Head of caudate nucleus (tissue), 42 donors: Measurements from ENCODE around the gene AKNAD1.

Source experiments
- DNase-seq, 42 donors: peaks; one replicate each; pipeline versions ENCODE4 v3.0.0 to v3.0.0-alpha.2; 2020 to 2021; ENCODE audit warnings: mixed read lengths in 7 of 42
- intact Hi-C: fragments of 100-400 bp; cut with DNase I; formaldehyde crosslinking; loops from one replicate; pipeline ENCODE4 v1.15.0; 2022

The AKNAD1 gene

DNA sequence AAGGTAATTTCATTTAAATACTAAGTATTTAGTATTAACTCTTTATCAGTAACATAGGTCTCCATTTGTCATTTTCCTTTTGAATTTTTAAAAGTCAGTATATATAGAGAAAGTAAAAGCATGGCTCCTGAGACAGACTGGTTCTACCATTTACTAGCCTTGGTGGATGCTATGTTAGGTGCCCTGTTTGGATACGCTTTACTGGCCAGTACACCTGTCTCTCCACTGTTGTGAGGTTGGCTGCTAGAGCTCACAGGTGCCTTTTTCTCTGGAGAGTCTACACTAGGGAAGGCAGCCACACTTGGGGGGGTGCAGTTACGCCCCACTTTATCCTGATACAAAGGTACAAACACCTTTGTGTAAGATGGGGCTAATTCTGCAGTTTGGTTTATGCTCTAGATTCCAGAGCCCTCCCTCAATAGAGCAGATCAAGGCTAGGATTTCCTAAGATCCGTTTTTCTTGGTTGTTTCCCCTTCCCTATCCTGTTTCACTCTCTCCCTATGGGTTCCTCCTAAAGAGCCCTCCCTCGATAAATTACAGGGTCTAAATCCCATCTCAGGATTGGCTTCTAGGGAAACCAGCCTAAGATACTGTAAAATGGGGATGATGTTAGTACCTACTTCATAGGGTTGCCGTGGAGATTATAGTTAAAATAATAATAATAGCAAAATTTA lies 14.3 kb upstream of the AKNAD1 start:
- DNase-seq = no peak
- intact Hi-C loops = no loop called here

DNA sequence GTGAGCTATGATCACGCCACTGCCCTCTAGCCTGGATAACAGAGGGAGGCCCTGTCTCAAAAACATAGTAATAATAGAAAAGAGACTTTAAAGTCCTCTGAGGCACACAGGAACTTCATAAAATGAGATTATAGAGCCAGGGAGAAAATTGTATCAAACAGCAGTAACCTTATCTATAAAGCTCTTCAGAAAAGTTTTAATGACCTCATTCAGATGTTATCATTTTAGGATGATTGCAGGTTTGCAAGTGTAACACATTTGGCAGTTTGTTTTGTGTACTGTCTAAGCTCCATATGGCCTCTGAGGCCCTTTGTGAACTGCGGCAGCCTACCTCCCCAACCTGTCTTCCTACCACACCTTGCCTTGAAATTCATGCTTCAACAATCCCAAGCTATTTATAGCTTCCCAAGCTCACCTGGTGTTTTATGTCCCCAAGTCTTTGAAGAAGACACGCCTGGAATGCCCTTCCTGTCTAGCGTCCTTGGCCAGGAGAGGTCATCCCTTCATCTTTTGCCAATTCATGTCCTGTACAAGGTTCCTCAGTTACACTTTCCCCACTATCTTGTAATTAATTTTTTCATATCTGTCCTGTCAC lies 8.5 kb upstream of the AKNAD1 start:
- peak in 1 of 42 donors; percentile 10 for DNase-seq
- intact Hi-C loops = no loop called here

GRCh38 chr1:108863984-108864383 lies 7.1 kb upstream of the AKNAD1 start:
- DNase-seq = peak in 1 of 42 donors; percentile 7
- intact Hi-C loops = no loop called here

- intact Hi-C loops = no loop called here
- no peak for DNase-seq
Measured at GRCh38 chr1:108862698-108863477, 6.0 kb upstream of the AKNAD1 start.

- intact Hi-C loops = no loop called here
- peak in 1 of 42 donors; percentile 16 for DNase-seq
Measured at GRCh38 chr1:108862017-108862610, 5.2 kb upstream of the AKNAD1 start.

- intact Hi-C loops = no loop called here
- peak in 1 of 42 donors; percentile 26 for DNase-seq
Measured at GRCh38 chr1:108861566-108861965, 4.7 kb upstream of the AKNAD1 start.

GRCh38 chr1:108860190-108860907 lies 3.5 kb upstream of the AKNAD1 start:
- intact Hi-C loops = no loop called here
- DNase-seq = peak in 1 of 42 donors; percentile 26

GRCh38 chr1:108858230-108858950 lies 1.5 kb upstream of the AKNAD1 start:
- intact Hi-C loops = no loop called here
- peak in 1 of 42 donors; percentile 32 for DNase-seq

DNA sequence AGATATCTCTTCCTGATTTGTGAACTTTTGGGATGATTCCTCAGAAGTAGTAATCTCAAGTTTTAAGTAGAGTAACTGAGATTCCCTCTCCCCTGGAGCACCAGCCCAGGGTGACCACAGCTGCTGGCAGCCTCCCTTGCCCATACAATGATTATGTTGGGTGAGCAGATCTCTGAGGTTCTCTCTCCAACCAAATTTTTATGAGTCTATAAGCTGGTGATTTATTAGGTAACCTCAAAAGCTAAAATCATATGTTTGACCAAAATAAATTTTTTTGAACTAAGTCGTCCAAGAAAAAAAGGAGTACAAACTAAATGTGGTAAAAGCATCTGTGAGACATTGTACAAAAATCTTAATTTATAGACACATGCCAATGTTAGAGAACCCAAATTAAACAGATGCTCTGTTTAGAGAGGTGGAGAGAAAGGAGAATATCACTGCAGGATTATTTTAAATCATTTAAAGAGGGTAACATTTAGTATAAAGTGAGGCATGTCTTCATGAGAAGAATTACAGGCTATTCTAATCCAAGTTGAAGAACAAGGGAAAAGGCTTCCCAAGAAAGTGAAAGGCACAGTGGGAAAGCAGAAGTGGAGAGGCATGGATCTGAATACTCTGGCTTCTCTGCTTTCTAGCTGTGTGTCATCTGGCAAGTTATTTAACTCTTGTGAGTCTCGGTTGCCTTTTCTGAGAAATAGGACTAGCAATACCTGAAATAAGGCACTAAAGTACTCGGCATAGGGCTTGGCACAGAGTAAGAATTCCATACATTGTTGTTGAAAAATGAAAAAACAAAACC lies 2.5 kb downstream of the AKNAD1 start:
- intact Hi-C loops = no loop called here

DNA sequence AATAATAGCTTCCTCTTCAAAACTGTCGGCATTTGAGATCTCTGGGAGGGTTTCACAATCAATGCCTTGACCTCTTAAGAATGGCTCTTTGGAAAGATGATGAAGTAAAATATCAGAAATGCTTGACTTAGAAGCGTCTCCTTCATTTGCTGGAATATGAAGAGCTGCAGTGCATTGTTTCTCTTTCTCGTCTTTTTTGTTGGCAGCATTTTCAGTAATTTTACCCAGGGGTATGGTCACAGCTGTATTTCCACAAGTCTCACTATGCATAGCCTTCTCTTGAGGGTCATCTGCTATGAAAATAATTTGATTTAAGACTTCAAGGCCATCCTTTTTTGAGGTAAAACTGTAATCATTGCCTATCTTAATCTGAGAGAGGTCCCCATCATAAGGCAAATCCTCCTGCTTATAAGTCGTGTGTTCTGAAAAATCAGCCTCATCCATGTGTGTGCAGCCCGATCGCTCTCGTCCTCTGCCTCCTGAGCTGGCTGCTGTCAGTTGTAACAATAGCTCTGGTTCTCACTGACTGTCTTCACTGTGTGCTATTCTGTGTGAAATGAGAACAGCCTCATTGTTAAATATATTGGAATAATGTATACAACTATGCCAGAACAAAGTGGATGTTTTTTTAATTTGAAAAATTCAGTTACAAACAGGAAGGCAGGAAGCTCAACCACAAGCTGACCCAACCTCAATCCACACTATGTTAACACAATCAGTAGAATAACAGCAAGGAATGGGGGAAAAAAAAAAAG lies 4.5 kb downstream of the AKNAD1 start:
- DNase-seq = peak in 29 of 42 donors; percentile 7 to 70 (median 38)

More for the DNA sequence above, 2.5 kb downstream of the AKNAD1 start:
- no peak for DNase-seq

GRCh38 chr1:108851567-108851966 lies 5.3 kb downstream of the AKNAD1 start:
- intact Hi-C loops = no loop called here
- no peak for DNase-seq

More for the DNA sequence above, 4.5 kb downstream of the AKNAD1 start:
- intact Hi-C loops = no loop called here

DNA sequence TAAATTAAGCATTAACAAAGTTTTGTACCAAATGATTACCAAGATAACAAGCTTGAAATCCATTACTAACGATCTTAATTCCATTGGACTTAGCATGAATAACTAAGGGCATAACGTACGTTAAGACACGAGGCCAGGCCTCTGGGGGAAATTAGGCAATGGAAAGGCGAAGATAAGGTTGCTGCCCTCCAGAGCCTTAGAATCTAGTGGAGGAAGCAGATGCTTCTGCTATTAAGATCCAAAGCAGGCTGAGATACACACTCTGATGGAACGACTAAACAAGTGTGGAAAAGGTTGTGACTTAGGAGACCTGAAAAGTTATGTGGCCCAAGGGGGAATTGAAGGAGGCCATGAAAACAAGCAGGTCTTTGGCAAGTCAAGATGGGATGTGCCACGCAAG lies 6.0 kb downstream of the AKNAD1 start:
- no peak for DNase-seq
- intact Hi-C loops = no loop called here

GRCh38 chr1:108848806-108849205 lies 8.1 kb downstream of the AKNAD1 start:
- no peak for DNase-seq
- intact Hi-C loops = no loop called here

GRCh38 chr1:108847494-108847893 lies 9.4 kb downstream of the AKNAD1 start:
- DNase-seq = no peak
- intact Hi-C loops = no loop called here

DNA sequence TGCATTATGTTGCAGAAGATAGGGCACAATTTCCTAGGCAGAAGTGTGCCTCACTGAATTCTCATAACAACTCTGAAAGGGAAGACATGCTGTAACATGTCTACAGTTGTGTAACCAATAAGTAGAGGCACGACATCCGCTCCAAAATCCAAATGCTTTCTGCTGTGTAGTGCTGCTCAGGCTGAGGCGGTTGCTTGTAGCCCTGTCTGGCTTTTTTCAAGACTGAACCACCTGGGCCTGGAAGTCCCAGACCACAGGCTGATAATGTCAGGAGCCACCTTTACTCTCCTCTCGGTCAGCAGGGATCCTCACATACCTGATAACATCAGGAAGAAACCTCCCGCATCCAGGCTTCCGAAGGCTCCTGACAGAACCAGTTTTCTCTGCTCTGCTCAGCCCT lies 10.9 kb downstream of the AKNAD1 start:
- intact Hi-C loops = no loop called here
- DNase-seq = no peak

DNA sequence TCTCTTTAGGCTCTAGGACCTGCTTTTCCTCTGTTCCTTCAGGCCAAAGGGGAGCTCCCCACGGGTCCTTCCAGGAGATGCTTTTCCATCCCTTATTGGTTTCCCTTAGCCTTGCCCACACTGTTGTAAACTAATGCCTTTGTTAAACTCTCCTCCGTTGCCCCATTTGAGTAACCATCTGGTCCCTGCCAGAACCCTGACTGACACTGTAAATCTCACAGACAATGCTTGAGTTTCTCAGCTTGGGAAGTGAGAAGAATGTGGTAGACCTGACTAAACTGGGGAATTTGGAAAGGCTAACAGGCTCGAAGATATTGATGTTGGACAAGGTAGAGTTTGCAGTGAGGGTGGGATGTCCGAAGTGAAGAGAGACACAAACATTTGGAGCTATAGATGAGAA lies 11.4 kb downstream of the AKNAD1 start:
- intact Hi-C loops = no loop called here
- DNase-seq = no peak
